IMR-90 (cell line): Measurements from ENCODE around the gene TCFL5. TPM values are rescaled to one million over a fixed set of nuclear protein-coding genes. Genes with fewer than 3 reads are reported as not detected.

Experiments used
- ATAC-seq: fragments of 200-7000 bp; cut with Tn5 transposase; 2 replicates; pipeline ENCODE4 v1.9.1; 2020; ENCODE audit warnings: low read depth, mild to moderate bottlenecking, moderate library complexity
- BruUV-seq: library from RNA; stranded (reverse); fragments of 400-500 nt; replicated peaks from 2 replicates; lab custom pipeline; 2021; lab: Mats Ljungman, UMichigan
- CTCF ChIA-PET: fragments of 300-600 bp; formaldehyde crosslinking; extraction: SDS; loops from one replicate; lab custom pipeline; 2021; ENCODE audit warnings: antibody characterized with exemption; lab: Yijun Ruan, JAX
- POLR2A ChIA-PET: fragments of 300-600 bp; sonication (Branson Sonifier 250); formaldehyde crosslinking; loops from one replicate; lab custom pipeline; 2022; ENCODE audit warnings: antibody characterized with exemption; ENCODE audit not compliant: unreplicated experiment; lab: Charles Lee
- DNase-seq: peaks from one replicate; pipeline ENCODE4 v3.0.0; 2013
- H2AFZ ChIP-seq: replicated peaks from 2 replicates; pipeline ENCODE3; 2013; ENCODE audit warnings: low read length, mild to moderate bottlenecking; ENCODE audit not compliant: poor library complexity
- H2AK5ac ChIP-seq: 2 replicates; pipeline ENCODE4 v1.6.1; 2013; ENCODE audit warnings: low read depth, low read length, inconsistent platforms
- H2AK9ac ChIP-seq: replicated peaks from 2 replicates; pipeline ENCODE3; 2013; ENCODE audit warnings: mild to moderate bottlenecking, low read depth, low read length, moderate library complexity; ENCODE audit not compliant: poor library complexity
- H2BK120ac ChIP-seq: 2 replicates; pipeline ENCODE4 v1.6.1; 2013; ENCODE audit warnings: low read depth, low read length, inconsistent platforms
- H2BK15ac ChIP-seq: 3 replicates; pipeline ENCODE4 v1.6.1; 2013; ENCODE audit warnings: low read depth, low read length, inconsistent platforms
- H2BK20ac ChIP-seq: 2 replicates; pipeline ENCODE4 v1.6.1; 2013; ENCODE audit warnings: low read depth, mild to moderate bottlenecking, inconsistent platforms, low read length, moderate library complexity
- H2BK5ac ChIP-seq: 2 replicates; pipeline ENCODE4 v1.6.1; 2013; ENCODE audit warnings: mild to moderate bottlenecking, low read depth, low read length, inconsistent platforms; ENCODE audit not compliant: poor library complexity, severe bottlenecking
- H3K14ac ChIP-seq: replicated peaks from 2 replicates; pipeline ENCODE4 v1.6.1; 2013; ENCODE audit warnings: low read depth, low read length, inconsistent platforms
- H3K18ac ChIP-seq: 2 replicates; pipeline ENCODE4 v1.6.1; 2013; ENCODE audit warnings: low read depth, low read length, control low read depth
- H3K23ac ChIP-seq: 2 replicates; pipeline ENCODE4 v1.6.1; 2013; ENCODE audit warnings: low read depth, low read length, inconsistent platforms
- H3K27ac ChIP-seq: 2 replicates; pipeline ENCODE4 v1.5.1; 2013; ENCODE audit warnings: mild to moderate bottlenecking, control low read depth, low read length; ENCODE audit not compliant: insufficient read depth
- H3K27me3 ChIP-seq: 2 replicates; pipeline ENCODE4 v1.6.1; 2013; ENCODE audit warnings: low read length; ENCODE audit not compliant: control insufficient read depth, insufficient read depth
- H3K36me3 ChIP-seq: 2 replicates; pipeline ENCODE4 v1.6.1; 2013; ENCODE audit warnings: low read length, mixed read lengths; ENCODE audit not compliant: control insufficient read depth, insufficient read depth
- H3K4ac ChIP-seq: 2 replicates; pipeline ENCODE4 v1.6.1; 2013; ENCODE audit warnings: low read depth, low read length, inconsistent platforms
- H3K4me1 ChIP-seq: 2 replicates; pipeline ENCODE4 v1.6.1; 2013; ENCODE audit warnings: low read length, mixed read lengths; ENCODE audit not compliant: control insufficient read depth, insufficient read depth
- H3K4me2 ChIP-seq: 2 replicates; pipeline ENCODE4 v1.6.1; 2013; ENCODE audit warnings: low read depth, mild to moderate bottlenecking, control low read depth, low read length, moderate library complexity
- H3K4me3 ChIP-seq: 2 replicates; pipeline ENCODE4 v1.5.1; 2013; ENCODE audit warnings: low read depth, mild to moderate bottlenecking, control low read depth, low read length, moderate library complexity; ENCODE audit not compliant: insufficient read depth
- H3K56ac ChIP-seq: 2 replicates; pipeline ENCODE4 v1.6.1; 2013; ENCODE audit warnings: low read length, inconsistent platforms; ENCODE audit not compliant: insufficient read depth; ENCODE audit errors: extremely low read depth
- H3K79me1 ChIP-seq, 2 experiments: 2 replicates each; pipeline ENCODE4 v1.6.1; 2013; ENCODE audit warnings: low read length in 2 of 2, inconsistent platforms in 1 of 2, low read depth in 1 of 2
- H3K9ac ChIP-seq: 2 replicates; pipeline ENCODE4 v1.6.1; 2013; ENCODE audit warnings: low read depth, low read length, control low read depth
- H3K9me1 ChIP-seq: 2 replicates; pipeline ENCODE4 v1.6.1; 2013; ENCODE audit warnings: low read length, inconsistent platforms; ENCODE audit not compliant: insufficient read depth
- H3K9me3 ChIP-seq: 2 replicates; pipeline ENCODE4 v1.6.1; 2013; ENCODE audit warnings: low read length; ENCODE audit not compliant: control insufficient read depth, insufficient read depth
- H4K20me1 ChIP-seq: 2 replicates; pipeline ENCODE4 v1.6.1; 2013; ENCODE audit warnings: low read length, inconsistent platforms; ENCODE audit not compliant: insufficient read depth
- H4K5ac ChIP-seq: 2 replicates; pipeline ENCODE4 v1.6.1; 2013; ENCODE audit warnings: mild to moderate bottlenecking, low read depth, low read length, control low read depth
- H4K8ac ChIP-seq, 2 experiments: 2 replicates each; pipeline ENCODE4 v1.6.1; 2013; ENCODE audit warnings: low read depth in 2 of 2, low read length in 2 of 2, control low read depth in 1 of 2, inconsistent platforms in 1 of 2
- H4K91ac ChIP-seq: 2 replicates; pipeline ENCODE4 v1.6.1; 2013; ENCODE audit warnings: low read depth, low read length, inconsistent platforms; ENCODE audit not compliant: insufficient read depth
- BHLHE40 ChIP-seq: fragments of 150-350 bp; IDR thresholded peaks from 2 replicates; pipeline ENCODE4 v1.6.1; 2016; ENCODE audit warnings: mild to moderate bottlenecking, low read depth, low read length
- CHD1 ChIP-seq: IDR thresholded peaks from 2 replicates; pipeline ENCODE4 v1.6.1; 2012; ENCODE audit warnings: low read depth, low read length, improper control_type of control experiment
- CTCF ChIP-seq: conservative IDR thresholded peaks from 2 replicates; pipeline ENCODE4 v1.5.1; 2012; ENCODE audit warnings: mild to moderate bottlenecking, low read depth, low read length, improper control_type of control experiment
- ELK1 ChIP-seq: fragments of 150-350 bp; IDR thresholded peaks from 2 replicates; pipeline ENCODE4 v1.6.1; 2016; ENCODE audit warnings: low read depth, mild to moderate bottlenecking, low read length, moderate library complexity, borderline replicate concordance
- MAZ ChIP-seq: IDR thresholded peaks from 2 replicates; pipeline ENCODE4 v1.6.1; 2012; ENCODE audit warnings: low read depth, mild to moderate bottlenecking, low read length, improper control_type of control experiment, moderate library complexity, borderline replicate concordance
- RCOR1 ChIP-seq: IDR thresholded peaks from 2 replicates; pipeline ENCODE4 v1.6.1; 2012; ENCODE audit warnings: mild to moderate bottlenecking, low read length, improper control_type of control experiment; ENCODE audit not compliant: insufficient replicate concordance
- RFX5 ChIP-seq: IDR thresholded peaks from 2 replicates; pipeline ENCODE4 v1.8.0; 2012; ENCODE audit warnings: low read depth, mild to moderate bottlenecking, low read length, moderate library complexity
- WGBS, 2 experiments: methylation state at CpG; one replicate each; pipeline versions ENCODE4 v1.1.5 to v1.1.7; 2013; ENCODE audit warnings: missing lambda C conversion rate in 2 of 2; ENCODE audit not compliant: insufficient read length in 1 of 2; ENCODE audit errors: extremely low coverage in 2 of 2; 5-methylcytosine and 5-hydroxymethylcytosine counted together
- dilution Hi-C: fragments of 300-500 bp; cut with HindIII; formaldehyde crosslinking; loops from one replicate; pipeline ENCODE4 v1.14.3; 2018; ENCODE audit warnings: low sequenced_read_pairs; ENCODE audit not compliant: unreplicated experiment
- in situ Hi-C: fragments of 300-500 bp; cut with MboI; formaldehyde crosslinking; loops from 3 replicates; pipeline ENCODE4 v1.14.3; 2019; ENCODE audit warnings: low sequenced_read_pairs, inconsistent platforms, mixed read lengths
- intact Hi-C: fragments of 100-400 bp; cut with micrococcal nuclease; formaldehyde crosslinking; loops from 2 replicates; pipeline ENCODE4 v1.10.0; 2022
- polyA plus RNA-seq, 3 experiments: library from polyadenylated mRNA; depleted of rRNA; stranded (reverse); fragments of >200 nt; gene quantifications; 2 replicates each; pipeline ENCODE4 v1.2.3, GENCODE V29; 2012; ENCODE audit warnings: low replicate concordance in 1 of 3
- total RNA-seq: library from RNA; depleted of rRNA; stranded (reverse); fragments of >200 nt; gene quantifications from 2 replicates; pipeline ENCODE4 v1.2.3, GENCODE V29; 2012

The TCFL5 gene
- total and polyA plus RNA-seq, 2 of the 4 experiments (the other 2 are of a cell fraction) = 6.0 to 8.2 TPM

- TF ChIP-seq RCOR1 = no peak
- no peak for TF ChIP-seq CHD1
- no peak for TF ChIP-seq BHLHE40
- no peak for TF ChIP-seq ELK1
- no peak for TF ChIP-seq MAZ
- no peak for TF ChIP-seq CTCF
- TF ChIP-seq RFX5 = no peak
- CTCF ChIA-PET = no interaction called here
Measured at GRCh38 chr20:62858058-62858830, 3.4 kb downstream of the TCFL5 start.

More at GRCh38 chr20:62858058-62858830, 3.4 kb downstream of the TCFL5 start:
- DNase-seq (no peak), ATAC-seq (no peak)
- Histone ChIP-seq H4K91ac (no peak overlapping the region), H3K9me3 (no peaks in the 10 kb centered on the region), H4K5ac (no peak overlapping the region), H3K27ac (no peak overlapping the region), H4K8ac (no peak overlapping the region), H3K4me1 (0 out of 2 replicates have a peak, but pooled peaks cover 3% of the 10 kb centered on the region), H3K9ac (no peak overlapping the region), H2AK9ac (no peak overlapping the region), H3K14ac (no peak overlapping the region), H3K23ac (peak overlapping the region; percentile 36; the same call in 1 of the 2 replicates), H2BK15ac (no peak overlapping the region), H3K79me1 (peaks cover 14 to 49% of the 10 kb centered on the region in 2 experiments), H2BK5ac (no peak overlapping the region), H3K27me3 (no peaks in the 10 kb centered on the region), H3K18ac (no peak overlapping the region), H3K56ac (no peak overlapping the region), H3K4me3 (no peak overlapping the region), H2BK20ac (no peak overlapping the region), H2BK120ac (no peak overlapping the region), H3K4ac (no peak overlapping the region), H4K20me1 (peaks cover 19% of the 10 kb centered on the region), H2AK5ac (no peak overlapping the region), H3K36me3 (peaks cover 19% of the 10 kb centered on the region), H3K9me1 (peaks cover 4% of the 10 kb centered on the region; the same call in 1 of the 2 replicates), H2AFZ (no peak overlapping the region), H3K4me2 (no peak overlapping the region)
- POLR2A ChIA-PET = no interaction called here
- dilution Hi-C loops (no loop called here), in situ Hi-C loops (no loop called here), intact Hi-C loops (no loop called here)
- no CpG with 5 or more reads among the region's 23 CpGs for WGBS, 2 experiments
- BruUV-seq = no TSS peak
